Naive B cell (primary cell): Measurements from ENCODE around the gene GPNMB. TPM values are rescaled to one million over a fixed set of nuclear protein-coding genes. Genes with fewer than 3 reads are reported as not detected.
"Not testable (repeated sequence)": the region's sequence is repeated elsewhere in the genome, so short reads cannot be mapped to it uniquely, and the experiment has no call there.

Source experiments
- ATAC-seq, 2 donors: fragments of 150-1000 bp; cut with Tn5 transposase; 2 replicates each; pipeline ENCODE4 v1.10.0; 2021; ENCODE audit warnings: low read depth in 2 of 2, mild to moderate bottlenecking in 2 of 2, moderate library complexity in 2 of 2
- DNase-seq: peaks from one replicate; pipeline ENCODE4 v3.0.0; 2022
- H3K27ac Mint-ChIP-seq, 6 donors: one replicate each; pipeline ENCODE4 v1.8.0; 2020 to 2022; ENCODE audit warnings: mild to moderate bottlenecking in 6 of 6, mixed read lengths in 6 of 6, moderate library complexity in 5 of 6, inconsistent platforms in 2 of 6
- H3K27me3 Mint-ChIP-seq, 3 donors: one replicate each; pipeline ENCODE4 v1.8.0; 2021 to 2022; ENCODE audit warnings: mixed read lengths in 3 of 3, mild to moderate bottlenecking in 1 of 3
- H3K36me3 Mint-ChIP-seq, 2 donors: one replicate each; pipeline ENCODE4 v1.8.0; 2020 to 2022; ENCODE audit warnings: mixed read lengths in 2 of 2, inconsistent platforms in 1 of 2, mild to moderate bottlenecking in 1 of 2
- H3K4me1 Mint-ChIP-seq, 3 donors: one replicate each; pipeline ENCODE4 v1.8.0; 2020 to 2022; ENCODE audit warnings: mixed read lengths in 3 of 3, inconsistent platforms in 1 of 3, mild to moderate bottlenecking in 1 of 3, moderate library complexity in 1 of 3
- H3K4me3 Mint-ChIP-seq, 8 donors: one replicate each; pipeline ENCODE4 v1.8.0; 2020 to 2022; ENCODE audit warnings: mild to moderate bottlenecking in 8 of 8, mixed read lengths in 8 of 8, moderate library complexity in 8 of 8, inconsistent platforms in 2 of 8
- H3K9me3 Mint-ChIP-seq, 7 donors: one replicate each; pipeline ENCODE4 v1.8.0; 2020 to 2022; ENCODE audit warnings: mixed read lengths in 7 of 7, mild to moderate bottlenecking in 5 of 7, inconsistent platforms in 2 of 7, moderate library complexity in 1 of 7
- polyA plus RNA-seq, 6 donors: library from polyadenylated mRNA; unstranded; fragments of 300-500 nt; fragmentation: Illumina TruSeq; gene quantifications; one replicate each; pipeline ENCODE4 v1.2.3, GENCODE V29; 2021; ENCODE audit warnings: low read depth in 6 of 6

GPNMB gene
- polyA plus RNA-seq, 6 donors from 2014 or later: not detected

GRCh38 chr7:23214423-23214822 lies 32.2 kb upstream of the GPNMB start:
- Mint-ChIP-seq H3K4me1 (no peaks in the 10 kb centered on the region), H3K36me3 (no peaks in the 10 kb centered on the region), H3K27ac (no peak overlapping the region), H3K4me3 (no peak overlapping the region), H3K27me3 (peaks cover 5 to 31% (median 25%) of the 10 kb centered on the region in 3 donors), H3K9me3 (no peaks in the 10 kb centered on the region)
- ATAC-seq (no peak), DNase-seq (no peak)

GRCh38 chr7:23214938-23215337 lies 31.6 kb upstream of the GPNMB start:
- H3K27me3 Mint-ChIP-seq: peaks cover 5 to 29% (median 25%) of the 10 kb centered on the region in 3 donors
- no peaks in the 10 kb centered on the region for H3K9me3 Mint-ChIP-seq
- DNase-seq (no peak), ATAC-seq (no peak)
- H3K4me1 Mint-ChIP-seq: no peaks in the 10 kb centered on the region
- peak overlapping the region in 1 of 8 donors; percentile 9 for H3K4me3 Mint-ChIP-seq
- H3K36me3 Mint-ChIP-seq: no peaks in the 10 kb centered on the region
- no peak overlapping the region for H3K27ac Mint-ChIP-seq

GRCh38 chr7:23216021-23216420 lies 30.6 kb upstream of the GPNMB start:
- Mint-ChIP-seq H3K4me1 (no peaks in the 10 kb centered on the region), H3K27me3 (peaks cover 5 to 32% (median 20%) of the 10 kb centered on the region in 3 donors), H3K4me3 (no peak overlapping the region), H3K27ac (peak overlapping the region in 2 of 6 donors; percentile 36 to 83), H3K36me3 (no peaks in the 10 kb centered on the region), H3K9me3 (no peaks in the 10 kb centered on the region)
- DNase-seq (no peak), ATAC-seq (no peak)

- no peaks in the 10 kb centered on the region for H3K9me3 Mint-ChIP-seq
- ATAC-seq (no peak), DNase-seq (no peak)
- peaks cover 5 to 29% (median 27%) of the 10 kb centered on the region in 3 donors for H3K27me3 Mint-ChIP-seq
- H3K4me1 Mint-ChIP-seq: no peaks in the 10 kb centered on the region
- H3K27ac Mint-ChIP-seq: no peak overlapping the region
- no peaks in the 10 kb centered on the region for H3K36me3 Mint-ChIP-seq
- H3K4me3 Mint-ChIP-seq: no peak overlapping the region
Measured at GRCh38 chr7:23218196-23218595, 28.4 kb upstream of the GPNMB start.

- Mint-ChIP-seq H3K27me3 (peaks cover 8 to 29% (median 25%) of the 10 kb centered on the region in 3 donors), H3K27ac (no peak overlapping the region), H3K4me3 (no peak overlapping the region), H3K36me3 (no peaks in the 10 kb centered on the region), H3K9me3 (no peaks in the 10 kb centered on the region), H3K4me1 (peaks cover 0 to 4% (median 4%) of the 10 kb centered on the region in 3 donors)
- ATAC-seq: no peak
- no peak for DNase-seq
Measured at GRCh38 chr7:23220690-23221305, 25.8 kb upstream of the GPNMB start.

GRCh38 chr7:23222439-23223030 lies 24.0 kb upstream of the GPNMB start:
- ATAC-seq (no peak), DNase-seq (no peak)
- no peaks in the 10 kb centered on the region for H3K9me3 Mint-ChIP-seq
- no peak overlapping the region for H3K27ac Mint-ChIP-seq
- peaks cover 0 to 4% (median 4%) of the 10 kb centered on the region in 3 donors for H3K4me1 Mint-ChIP-seq
- no peaks in the 10 kb centered on the region for H3K36me3 Mint-ChIP-seq
- peaks cover 8 to 25% (median 23%) of the 10 kb centered on the region in 3 donors for H3K27me3 Mint-ChIP-seq
- no peak overlapping the region for H3K4me3 Mint-ChIP-seq

GRCh38 chr7:23224364-23224763 lies 22.2 kb upstream of the GPNMB start:
- H3K27me3 Mint-ChIP-seq: peaks cover 8 to 25% (median 23%) of the 10 kb centered on the region in 3 donors
- not testable (repeated sequence) for H3K27ac Mint-ChIP-seq, ATAC-seq, H3K4me3 Mint-ChIP-seq, DNase-seq, H3K36me3 Mint-ChIP-seq, H3K4me1 Mint-ChIP-seq, H3K9me3 Mint-ChIP-seq

- Mint-ChIP-seq H3K4me1 (peaks cover 0 to 4% (median 4%) of the 10 kb centered on the region in 3 donors), H3K36me3 (peaks cover 0 to 8% of the 10 kb centered on the region in 2 donors), H3K4me3 (no peak overlapping the region), H3K9me3 (peaks cover 0 to 10% (median 4%) of the 10 kb centered on the region in 7 donors), H3K27ac (no peak overlapping the region), H3K27me3 (peaks cover 8 to 20% (median 14%) of the 10 kb centered on the region in 3 donors)
- ATAC-seq: no peak
- no peak for DNase-seq
Measured at GRCh38 chr7:23226844-23227450, 19.6 kb upstream of the GPNMB start.

GRCh38 chr7:23228412-23228811 lies 18.2 kb upstream of the GPNMB start:
- peaks cover 0 to 4% (median 4%) of the 10 kb centered on the region in 3 donors for H3K4me1 Mint-ChIP-seq
- H3K36me3 Mint-ChIP-seq: peaks cover 0 to 8% of the 10 kb centered on the region in 2 donors
- peaks cover 8 to 12% (median 11%) of the 10 kb centered on the region in 3 donors for H3K27me3 Mint-ChIP-seq
- ATAC-seq: no peak
- H3K4me3 Mint-ChIP-seq: no peak overlapping the region
- peaks cover 0 to 10% (median 4%) of the 10 kb centered on the region in 7 donors for H3K9me3 Mint-ChIP-seq
- no peak for DNase-seq
- H3K27ac Mint-ChIP-seq: no peak overlapping the region

GRCh38 chr7:23230641-23231101 lies 15.9 kb upstream of the GPNMB start:
- no peak for ATAC-seq
- DNase-seq: no peak
- Mint-ChIP-seq H3K36me3 (peaks cover 0 to 8% of the 10 kb centered on the region in 2 donors), H3K4me3 (peak overlapping the region in 1 of 8 donors; percentile 30), H3K27ac (peak overlapping the region in 1 of 6 donors; percentile 52), H3K27me3 (peaks cover 0 to 1% (median 0%) of the 10 kb centered on the region in 3 donors), H3K4me1 (no peaks in the 10 kb centered on the region), H3K9me3 (peaks cover 0 to 10% (median 4%) of the 10 kb centered on the region in 7 donors)

GRCh38 chr7:23232966-23233365 lies 13.6 kb upstream of the GPNMB start:
- DNase-seq (no peak), ATAC-seq (no peak)
- H3K9me3 Mint-ChIP-seq: peaks cover 0 to 10% (median 4%) of the 10 kb centered on the region in 7 donors
- H3K36me3 Mint-ChIP-seq: peaks cover 0 to 8% of the 10 kb centered on the region in 2 donors
- no peaks in the 10 kb centered on the region for H3K4me1 Mint-ChIP-seq
- no peak overlapping the region for H3K27ac Mint-ChIP-seq
- H3K27me3 Mint-ChIP-seq: no peaks in the 10 kb centered on the region
- no peak overlapping the region for H3K4me3 Mint-ChIP-seq

GRCh38 chr7:23234569-23235296 lies 11.8 kb upstream of the GPNMB start:
- Mint-ChIP-seq H3K4me3 (no peak overlapping the region), H3K4me1 (no peaks in the 10 kb centered on the region), H3K27me3 (no peaks in the 10 kb centered on the region), H3K27ac (no peak overlapping the region), H3K36me3 (no peaks in the 10 kb centered on the region), H3K9me3 (no peaks in the 10 kb centered on the region)
- no peak for DNase-seq
- no peak for ATAC-seq

- H3K27ac Mint-ChIP-seq: no peak overlapping the region
- no peak for ATAC-seq
- H3K9me3 Mint-ChIP-seq: no peaks in the 10 kb centered on the region
Measured at GRCh38 chr7:23235813-23236221, 10.8 kb upstream of the GPNMB start.

More at GRCh38 chr7:23235813-23236221, 10.8 kb upstream of the GPNMB start:
- DNase-seq: no peak
- Mint-ChIP-seq H3K27me3 (no peaks in the 10 kb centered on the region), H3K4me3 (no peak overlapping the region), H3K36me3 (no peaks in the 10 kb centered on the region), H3K4me1 (no peaks in the 10 kb centered on the region)
